ENCODE data around the gene TRPM4.

- no peak for TF ChIP-seq CTCF (IDR thresholded peaks at IDR 0.05; ENCODE audit: low read length)
- no peak for TF ChIP-seq EZH2phosphoT487 (IDR thresholded peaks at IDR 0.05; ENCODE audit: low read length)
Observed at GRCh38 chr19:49188626-49189200, 31.1 kb downstream of the TRPM4 start.

All from MM.1S (cell line).